HepG2 (cell line): ENCODE data around the gene KIF6. TPM values are rescaled to one million over a fixed set of nuclear protein-coding genes. Genes with fewer than 3 reads are reported as not detected.

Experiments
- ATAC-seq: fragments of 200-7000 bp; cut with Tn5 transposase; 3 replicates; pipeline ENCODE4 v1.9.1; 2020; ENCODE audit warnings: mild to moderate bottlenecking, moderate library complexity
- BruUV-seq: library from RNA; stranded (reverse); fragments of 400-500 nt; replicated peaks from 2 replicates; lab custom pipeline; 2021; lab: Mats Ljungman, UMichigan
- CTCF ChIA-PET: fragments of 300-600 bp; formaldehyde crosslinking; extraction: SDS; loops from one replicate; lab custom pipeline; 2021; ENCODE audit warnings: low total read pairs, inconsistent platforms, low intra/inter-chr PET ratio; lab: Yijun Ruan, JAX
- POLR2A ChIA-PET: fragments of 350-600 bp; sonication (Branson Sonifier 250); formaldehyde crosslinking; loops from one replicate; lab custom pipeline; 2020; ENCODE audit warnings: antibody characterized with exemption, inconsistent platforms; lab: Yijun Ruan, JAX
- DNase-seq: peaks from one replicate; pipeline ENCODE4 v3.0.0-alpha.2; 2015; ENCODE audit warnings: low spot score
- FAIRE-seq: peaks from 3 replicates; lab custom pipeline; 2011; peaks lifted over from hg19 to GRCh38; lab: Jason Lieb, UNC
- H2AFZ ChIP-seq: one replicate; pipeline ENCODE4 v1.6.1; 2011; ENCODE audit warnings: low read length, inconsistent platforms
- H3K27ac ChIP-seq: fragments of 300-600 bp; 3 replicates; pipeline ENCODE4 v1.8.0; 2011; ENCODE audit warnings: mixed run types, mild to moderate bottlenecking, mixed read lengths, low read length, inconsistent platforms; ENCODE audit not compliant: insufficient read depth; ENCODE audit errors: extremely low read length
- H3K27me3 ChIP-seq, 2 experiments: fragments of 200-600 bp in 1 of 2; 2 replicates in 1 of 2; 3 replicates in 1 of 2; pipeline versions ENCODE4 v1.6.0 to v1.8.0; 2011; ENCODE audit warnings: low read length in 2 of 2, mild to moderate bottlenecking in 2 of 2, moderate library complexity in 2 of 2, inconsistent platforms in 1 of 2; ENCODE audit not compliant: insufficient read depth in 2 of 2, control insufficient read depth in 1 of 2
- H3K36me3 ChIP-seq, 2 experiments: fragments of 200-600 bp in 1 of 2; replicated peaks in 1 of 2; 2 replicates in 1 of 2; 3 replicates in 1 of 2; pipeline versions ENCODE4 v1.5.1 to v1.8.0; 2011; ENCODE audit warnings: low read length in 2 of 2, inconsistent platforms in 1 of 2; ENCODE audit not compliant: insufficient read depth in 2 of 2, control insufficient read depth in 1 of 2
- H3K4me1 ChIP-seq: 2 replicates; pipeline ENCODE4 v1.5.1; 2012; ENCODE audit warnings: low read length, inconsistent platforms; ENCODE audit not compliant: insufficient read depth
- H3K4me2 ChIP-seq: 2 replicates; pipeline ENCODE4 v1.6.0; 2011; ENCODE audit warnings: low read depth, low read length, inconsistent platforms
- H3K4me3 ChIP-seq, 3 experiments: fragments of 200-600 bp in 1 of 3; sonication (generic), shearing (Covaris generic) in 1 of 3; replicated peaks in 1 of 3; 2 replicates each; pipeline ENCODE4 v1.5.1; 2011 to 2016; ENCODE audit warnings: low read length in 3 of 3, inconsistent platforms in 2 of 3, low read depth in 2 of 3, mild to moderate bottlenecking in 2 of 3, control low read depth in 1 of 3, mixed read lengths in 1 of 3; ENCODE audit not compliant: insufficient read depth in 1 of 3
- H3K79me2 ChIP-seq: one replicate; pipeline ENCODE4 v1.6.1; 2011; ENCODE audit warnings: low read length, inconsistent platforms; ENCODE audit not compliant: insufficient read depth
- H3K9ac ChIP-seq: 2 replicates; pipeline ENCODE4 v1.6.0; 2011; ENCODE audit warnings: mild to moderate bottlenecking, low read depth, low read length, inconsistent platforms; ENCODE audit not compliant: insufficient read depth
- H3K9me3 ChIP-seq: 2 replicates; pipeline ENCODE4 v1.5.1; 2012; ENCODE audit warnings: mild to moderate bottlenecking, low read length
- H4K20me1 ChIP-seq: 2 replicates; pipeline ENCODE4 v1.6.0; 2011; ENCODE audit warnings: inconsistent platforms, mild to moderate bottlenecking, low read length, moderate library complexity; ENCODE audit not compliant: insufficient read depth
- CAMTA2 ChIP-seq: sonication (generic); formaldehyde crosslinking; IDR thresholded peaks from 2 replicates; pipeline ENCODE4 v1.4.0; 2020; ENCODE audit warnings: mild to moderate bottlenecking, missing genetic modification reagents, borderline replicate concordance
- KLF6 ChIP-seq: IDR thresholded peaks from 2 replicates; pipeline ENCODE4 v1.8.0; 2016; ENCODE audit warnings: missing biosample characterization, missing genetic modification reagents
- NR0B2 ChIP-seq: sonication (generic); formaldehyde crosslinking; IDR thresholded peaks from 2 replicates; pipeline ENCODE4 v1.4.0; 2020; ENCODE audit warnings: mild to moderate bottlenecking, missing genetic modification reagents
- NR1H2 ChIP-seq: sonication (generic); formaldehyde crosslinking; IDR thresholded peaks from 2 replicates; pipeline ENCODE4 v1.8.1; 2022; ENCODE audit warnings: low read depth, missing genetic modification reagents, borderline replicate concordance
- SP140L ChIP-seq: sonication (generic); formaldehyde crosslinking; IDR thresholded peaks from 2 replicates; pipeline ENCODE4 v1.4.0; 2020; ENCODE audit warnings: missing genetic modification reagents, borderline replicate concordance
- TMF1 ChIP-seq: sonication (generic); formaldehyde crosslinking; IDR thresholded peaks from 2 replicates; pipeline ENCODE4 v1.8.1; 2022; ENCODE audit warnings: low read depth, missing genetic modification reagents
- ZNF101 ChIP-seq: sonication (generic); formaldehyde crosslinking; IDR thresholded peaks from 2 replicates; pipeline ENCODE4 v1.4.0; 2020; ENCODE audit warnings: mild to moderate bottlenecking, low read depth, missing genetic modification reagents, borderline replicate concordance
- ZNF121 ChIP-seq: sonication (generic); formaldehyde crosslinking; IDR thresholded peaks from 2 replicates; pipeline ENCODE4 v1.5.0; 2020; ENCODE audit warnings: mild to moderate bottlenecking, missing genetic modification reagents
- ZNF274 ChIP-seq: sonication (generic); formaldehyde crosslinking; IDR thresholded peaks from 2 replicates; pipeline ENCODE4 v1.5.1; 2020; ENCODE audit warnings: mild to moderate bottlenecking, missing genetic modification reagents
- ZNF367 ChIP-seq: sonication (generic); formaldehyde crosslinking; IDR thresholded peaks from 2 replicates; pipeline ENCODE4 v1.4.0; 2020; ENCODE audit warnings: missing genetic modification reagents, borderline replicate concordance
- ZNF644 ChIP-seq: IDR thresholded peaks from 2 replicates; pipeline ENCODE4 v1.6.1; 2016; ENCODE audit warnings: low read depth
- ZNF777 ChIP-seq: sonication (generic); formaldehyde crosslinking; IDR thresholded peaks from 2 replicates; pipeline ENCODE4 v1.4.0; 2020; ENCODE audit warnings: missing genetic modification reagents
- WGBS: methylation state at CpG from one replicate; pipeline ENCODE4 v1.1.6; 2017; ENCODE audit warnings: low lambda C conversion rate; 5-methylcytosine and 5-hydroxymethylcytosine counted together
- in situ Hi-C: cut with HindIII; loops from 2 replicates; pipeline ENCODE4 v1.10.0; 2017; ENCODE audit warnings: low pct_unique_long_range_greater_than_20kb; ENCODE audit not compliant: extremely low pct_ligation_motif_present
- intact Hi-C: fragments of 100-400 bp; cut with micrococcal nuclease; formaldehyde crosslinking; loops from one replicate; pipeline ENCODE4 v1.10.0; 2022; ENCODE audit not compliant: unreplicated experiment
- polyA plus RNA-seq, 8 experiments: library from polyadenylated mRNA; depleted of rRNA in 3 of 8; stranded (reverse) in 7 of 8; unstranded in 1 of 8; fragments of >200 nt; fragmentation: Illumina TruSeq in 4 of 8; extraction: Trizol in 4 of 8; gene quantifications; 2 replicates each; pipeline versions ENCODE4 v1.2.1 to v1.2.3, GENCODE V29; 2011 to 2016; ENCODE audit warnings: low read depth in 4 of 8, missing spikeins in 1 of 8, mixed read lengths in 1 of 8; ENCODE audit not compliant: insufficient read depth in 1 of 8
- total RNA-seq, 5 experiments: library from RNA; depleted of rRNA; stranded (reverse); fragments of >200 nt; fragmentation: Illumina TruSeq; extraction: Trizol; gene quantifications; 2 replicates each; pipeline ENCODE4 v1.2.3, GENCODE V29; 2016; ENCODE audit warnings: low read depth in 1 of 5

The KIF6 gene
- total and polyA plus RNA-seq, 2 of the 13 experiments (the other 11 are each of a cell fraction or from before 2014, with no cell fraction given) = 0.04 to 0.27 TPM

- H3K9ac ChIP-seq = no peak overlapping the region
- POLR2A ChIA-PET = no interaction called here
- WGBS = 0% methylated on average over 1 of the region's 1 CpG
- H3K4me2 ChIP-seq = no peak overlapping the region
- CTCF ChIA-PET = no interaction called here
- in situ Hi-C loops (no loop called here), intact Hi-C loops (no loop called here)
- no peaks in the 10 kb centered on the region for H3K79me2 ChIP-seq
- FAIRE-seq (no peak), DNase-seq (no peak), ATAC-seq (no peak)
- H3K27me3 ChIP-seq = no peaks in the 10 kb centered on the region
- H3K4me3 ChIP-seq = no peak overlapping the region
- H3K36me3 ChIP-seq = no peaks in the 10 kb centered on the region
- no peaks in the 10 kb centered on the region for H3K9me3 ChIP-seq
- H3K4me1 ChIP-seq = no peaks in the 10 kb centered on the region
- no peak overlapping the region for H2AFZ ChIP-seq
- H4K20me1 ChIP-seq = no peaks in the 10 kb centered on the region
- TF ChIP-seq ZNF121 (CRISPR knock-in tag) (no peak), KLF6 (CRISPR knock-in tag) (no peak), CAMTA2 (CRISPR knock-in tag) (no peak), ZNF367 (CRISPR knock-in tag) (no peak), ZNF777 (CRISPR knock-in tag) (no peak), TMF1 (CRISPR knock-in tag) (no peak), NR0B2 (no peak), SP140L (CRISPR knock-in tag) (no peak), NR1H2 (CRISPR knock-in tag) (no peak), ZNF101 (CRISPR knock-in tag) (no peak), ZNF274 (no peak), ZNF644 (CRISPR knock-in tag) (no peak)
- BruUV-seq = no TSS peak
- H3K27ac ChIP-seq = no peak overlapping the region
Observed at GRCh38 chr6:39700362-39700761, 24.8 kb downstream of the KIF6 start.
